Measurements from ENCODE around the gene WAPL.

WAPL gene

GRCh38 chr10:86522510-86522855 lies 891 bp upstream of the WAPL start:
- DNase-seq: no peak

- DNase-seq: peak; percentile 68
Observed at GRCh38 chr10:86520871-86521677, 518 bp downstream of the WAPL start.

GRCh38 chr10:86518781-86519180 lies 2.8 kb downstream of the WAPL start:
- no peak for DNase-seq

DNA sequence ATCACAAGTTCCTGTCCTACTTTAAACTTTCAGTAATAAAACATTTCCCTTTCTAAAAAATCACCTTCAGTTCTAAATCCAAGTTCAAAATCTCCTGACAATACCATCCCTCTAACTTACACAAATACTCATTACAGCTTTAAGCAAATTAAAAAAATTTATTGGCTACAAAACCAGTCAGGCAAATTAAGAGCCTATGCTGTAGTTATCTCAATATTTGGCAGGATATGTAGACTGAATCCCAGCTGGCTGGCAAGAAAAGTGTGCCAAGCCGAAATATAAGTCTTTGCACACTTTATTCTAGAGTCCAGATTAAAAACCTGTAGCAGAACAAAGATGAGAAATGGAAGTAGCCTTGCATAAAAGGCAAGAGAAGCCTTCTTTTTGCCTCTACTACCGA lies 9.5 kb downstream of the WAPL start:
- no peak for DNase-seq

DNA sequence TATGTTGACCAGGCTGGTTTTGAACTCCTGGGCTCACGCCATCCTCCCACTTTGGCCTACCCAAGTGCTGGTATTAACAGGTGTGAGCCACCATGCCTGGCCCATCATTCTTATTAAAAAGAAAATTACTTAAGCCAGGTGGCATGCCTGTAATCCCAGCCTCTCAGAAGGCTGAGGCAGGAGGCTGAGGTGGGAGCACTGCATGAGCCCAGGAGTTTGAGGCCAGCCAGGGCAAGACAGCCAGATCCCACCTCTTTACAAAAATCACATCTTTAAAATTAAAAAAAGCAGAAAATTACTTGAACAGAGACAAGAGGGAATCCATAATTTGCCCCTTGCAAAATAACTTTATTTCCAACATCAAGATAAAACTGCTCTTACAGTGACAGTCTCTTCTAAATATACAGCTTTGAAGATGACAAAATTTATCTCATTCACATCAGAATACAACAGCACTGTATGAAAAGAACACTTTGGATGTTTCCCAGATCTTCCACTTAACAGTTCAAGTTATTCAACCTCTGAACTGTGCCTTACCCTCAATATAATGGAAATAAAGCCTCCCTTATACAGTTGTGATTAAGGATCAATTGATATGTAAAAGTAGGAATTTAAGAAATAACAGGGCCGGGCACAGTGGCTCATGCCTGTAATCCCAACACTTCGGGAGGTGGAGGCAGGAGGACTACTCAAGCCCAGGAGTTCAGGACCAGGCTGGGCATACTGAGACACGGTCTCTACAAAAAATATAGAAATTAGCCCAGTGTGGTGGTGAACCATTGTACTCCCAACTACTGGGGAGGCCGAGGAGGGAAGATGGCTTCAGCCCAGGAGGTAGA lies 10.3 kb downstream of the WAPL start:
- DNase-seq: no peak

DNA sequence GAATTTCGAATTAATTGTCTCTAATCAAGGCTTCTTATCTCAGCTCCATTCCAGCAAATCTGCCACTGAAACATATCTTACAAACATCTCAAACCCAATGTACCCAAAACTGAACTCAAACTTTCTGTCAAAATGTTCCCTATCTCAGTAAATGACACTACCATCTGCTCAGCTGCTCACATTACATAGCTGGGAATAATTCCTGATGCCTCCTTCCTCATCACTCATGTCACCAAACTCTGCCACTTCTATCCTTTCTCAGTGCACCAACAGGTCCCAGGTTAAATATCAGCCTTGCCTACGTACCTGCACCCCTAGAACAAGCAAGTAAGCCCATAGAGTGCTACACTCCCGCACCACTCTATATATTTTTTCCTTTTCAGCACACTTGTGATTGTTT lies 12.4 kb downstream of the WAPL start:
- no peak for DNase-seq

DNA sequence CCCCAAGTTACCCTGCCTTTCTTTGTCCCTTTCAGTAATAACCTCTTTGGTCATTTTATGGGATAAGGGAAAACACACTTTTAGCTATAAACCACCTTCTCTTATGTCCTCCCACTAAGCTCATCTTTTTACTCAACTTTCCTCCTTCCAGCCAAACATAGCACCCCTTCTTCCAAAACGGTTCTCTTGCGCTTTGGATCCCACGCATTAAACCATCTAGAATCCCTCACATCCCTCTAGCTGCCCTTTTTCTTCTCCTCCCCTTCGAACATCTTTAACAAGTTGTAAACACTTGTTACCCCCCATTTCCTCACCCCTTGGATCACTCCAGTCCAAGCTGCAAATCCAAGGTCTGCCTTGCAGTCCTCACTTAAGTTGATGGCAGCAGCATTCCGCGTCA lies 13.4 kb downstream of the WAPL start:
- DNase-seq: no peak

GRCh38 chr10:86506499-86506898 lies 15.1 kb downstream of the WAPL start:
- no peak for DNase-seq

- no peak for DNase-seq
Observed at GRCh38 chr10:86506062-86506461, 15.5 kb downstream of the WAPL start.

DNA sequence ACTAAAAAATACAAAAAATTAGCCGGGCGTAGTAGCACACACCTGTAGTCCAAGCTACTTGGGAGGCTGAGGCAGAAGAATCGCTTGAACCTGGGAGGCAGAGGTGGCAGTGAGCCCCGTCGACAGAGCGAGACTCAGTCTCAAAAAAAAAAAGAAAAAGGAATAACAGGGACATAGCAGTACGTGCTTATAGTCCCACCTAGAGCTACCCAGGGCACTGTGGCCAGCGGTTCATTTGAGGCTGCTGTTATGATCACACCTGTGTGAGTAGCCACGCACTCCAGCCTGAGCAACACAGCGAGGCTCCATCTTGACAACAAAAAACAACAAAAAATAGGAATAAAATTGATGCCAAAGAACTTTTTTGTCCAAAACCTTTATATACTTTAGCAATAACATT lies 17.1 kb downstream of the WAPL start:
- DNase-seq: no peak

DNA sequence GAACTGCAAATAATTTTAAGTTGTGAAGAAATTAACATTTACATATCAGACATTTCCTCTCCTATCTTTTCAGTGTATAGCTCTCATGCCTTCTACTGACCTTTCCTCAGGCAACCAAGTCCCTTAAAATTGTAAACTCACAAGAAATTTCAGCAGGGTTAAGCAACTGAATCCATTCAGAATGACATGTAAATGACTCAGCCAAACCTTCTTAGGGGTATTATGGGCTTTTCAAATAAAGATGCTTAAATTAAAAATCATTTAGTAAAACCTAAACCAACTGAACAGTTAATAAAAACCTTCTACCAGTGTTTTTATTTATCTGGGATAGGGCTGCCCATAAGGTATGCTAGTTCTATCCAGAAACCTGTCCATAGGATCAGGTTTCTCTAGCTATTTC lies 20.7 kb downstream of the WAPL start:
- no peak for DNase-seq

GRCh38 chr10:86498598-86498997 lies 23.0 kb downstream of the WAPL start:
- DNase-seq: no peak

DNA sequence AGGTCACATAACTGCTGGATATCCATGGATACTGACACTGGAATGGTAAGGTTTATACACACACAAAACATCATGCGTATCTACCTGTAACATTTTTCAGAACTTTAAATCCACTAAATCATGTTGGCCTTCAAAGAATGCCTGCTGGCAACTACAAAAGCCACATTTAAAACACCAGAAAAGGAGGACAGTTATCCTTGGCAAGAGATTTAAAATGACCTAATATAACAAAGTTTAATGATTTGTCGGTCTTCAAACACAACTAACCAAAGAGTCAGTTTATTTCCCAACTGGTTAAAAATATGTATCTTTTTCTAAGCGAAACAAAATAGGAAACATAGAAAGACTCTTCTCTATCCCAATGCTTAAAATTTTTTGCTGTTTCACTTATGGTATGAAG lies 24.0 kb downstream of the WAPL start:
- DNase-seq: no peak

GRCh38 chr10:86489960-86490612 lies 31.5 kb downstream of the WAPL start:
- no peak for DNase-seq

- no peak for DNase-seq
Observed at GRCh38 chr10:86489071-86489810, 32.4 kb downstream of the WAPL start.

DNA sequence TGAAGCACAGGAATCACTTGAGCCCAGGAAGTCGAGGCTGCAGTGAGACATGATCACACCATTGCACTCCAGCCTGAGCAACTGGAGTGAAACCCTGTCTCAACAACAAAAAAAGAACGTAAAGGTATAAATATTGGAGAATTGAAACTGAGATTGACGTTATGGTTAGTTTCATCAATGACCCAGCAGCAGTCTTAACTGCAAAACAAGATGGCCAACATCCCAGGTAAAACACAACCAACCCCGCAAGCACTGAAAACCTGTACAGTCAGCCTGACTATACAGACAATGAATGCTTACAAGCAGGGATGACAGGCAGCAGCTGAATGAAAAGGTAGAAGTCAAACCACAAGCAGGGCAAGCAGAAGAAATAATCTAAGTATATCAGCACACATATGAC lies 34.7 kb downstream of the WAPL start:
- DNase-seq: no peak

DNA sequence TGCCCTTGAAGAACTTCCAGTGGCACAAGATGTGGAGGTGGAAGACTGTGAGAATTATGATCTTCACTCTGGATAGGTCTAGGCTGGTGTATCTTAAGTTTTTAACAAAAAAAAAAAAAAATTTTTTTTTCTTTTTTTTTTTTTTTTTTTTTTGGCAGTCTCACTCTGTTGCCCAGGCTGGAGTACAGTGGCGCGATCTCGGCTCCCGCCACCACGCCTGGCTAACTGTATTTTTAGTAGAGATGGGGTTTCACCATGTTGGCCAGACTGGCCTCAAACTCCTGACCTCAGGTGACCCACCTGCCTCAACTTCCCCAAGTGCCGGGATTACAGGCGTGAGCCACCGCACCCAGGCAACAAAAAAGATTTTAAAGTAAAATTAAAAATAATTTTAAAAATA lies 37.9 kb downstream of the WAPL start:
- DNase-seq: no peak

DNA sequence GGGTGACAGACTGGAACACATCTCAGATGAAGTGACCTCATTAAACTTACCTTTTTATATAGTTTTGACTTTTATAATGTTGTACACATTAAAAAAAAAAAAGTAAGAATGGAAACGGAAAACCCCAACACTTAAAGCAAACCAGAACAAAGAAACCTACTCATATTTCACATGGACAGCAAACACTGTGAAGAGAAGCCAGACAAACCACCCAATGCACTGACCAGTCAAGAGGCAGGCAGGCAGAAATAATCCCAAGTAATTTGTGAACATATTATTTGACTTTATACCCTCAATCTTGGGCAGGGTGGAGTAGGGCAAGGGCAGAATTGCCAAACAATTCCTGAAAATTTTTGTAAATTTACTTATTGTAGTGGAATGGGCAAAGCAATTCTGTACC lies 39.8 kb downstream of the WAPL start:
- DNase-seq: no peak

GRCh38 chr10:86480571-86480970 lies 41.0 kb downstream of the WAPL start:
- DNase-seq: no peak

GRCh38 chr10:86472061-86472460 lies 49.5 kb downstream of the WAPL start:
- DNase-seq: no peak

DNA sequence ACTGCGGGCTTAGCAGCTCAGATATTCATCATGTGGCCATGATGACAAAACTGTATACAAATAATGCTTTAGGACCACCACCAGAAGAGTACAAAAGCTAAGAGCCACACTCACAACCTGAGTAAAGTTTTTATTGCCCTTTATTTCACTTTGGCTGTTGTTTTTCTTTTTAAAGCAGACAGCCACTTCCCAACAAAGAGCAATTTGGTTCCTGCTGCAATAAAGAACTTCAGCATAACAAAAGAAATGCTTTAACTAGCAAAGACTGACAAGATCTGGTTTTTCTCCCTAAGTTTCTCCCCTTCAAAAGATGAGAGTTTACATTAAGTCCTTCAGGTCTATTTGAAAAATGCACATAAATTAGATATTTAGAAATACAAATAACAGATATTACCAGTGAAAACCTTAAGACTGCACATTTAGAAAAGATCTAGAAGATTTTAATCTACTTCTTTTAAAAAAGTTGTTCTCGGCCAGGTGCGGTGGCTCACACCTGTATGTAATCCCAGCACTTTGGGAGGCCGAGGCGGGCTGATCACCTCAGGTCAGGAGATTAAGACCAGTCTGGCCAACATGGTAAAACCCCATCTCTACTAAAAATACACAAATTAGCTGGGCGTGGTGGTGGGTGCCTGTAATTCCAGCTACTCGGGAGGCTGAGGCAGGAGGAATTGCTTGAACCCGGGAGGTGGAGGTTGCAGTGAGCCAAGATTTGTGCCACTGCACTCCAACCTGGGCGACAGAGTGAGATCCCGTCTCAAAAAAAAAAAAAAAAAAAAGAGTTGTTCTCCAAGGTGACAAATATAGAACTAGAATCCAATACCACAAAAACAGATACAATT lies 59.4 kb downstream of the WAPL start:
- no peak for DNase-seq

- DNase-seq: no peak
Observed at GRCh38 chr10:86451604-86451960, 70.0 kb downstream of the WAPL start.

Data from activated CD4-positive, alpha-beta T cell treated with anti-CD3 and anti-CD28 coated beads for 48 hours (primary cell).